ENCODE measurements around the gene MYH14.
A peak's percentile ranks its signal among the peaks of the same experiment; 100 is the strongest.

The MYH14 gene
- long read RNA-seq, donor 1, partial matches to known transcripts = 0 of 2 reads
- long read RNA-seq, donor 1, other reads (novel, unspliced or antisense) = 0 of 2 reads
- long read RNA-seq, donor 2, partial matches to known transcripts = 0 of 3 reads
- long read RNA-seq, donor 2, other reads (novel, unspliced or antisense) = 0 of 3 reads
- long read RNA-seq, donor 3, transcript MYH14-207 (1 exons, 2,225 nt) = major isoform, 6 of 6 reads
- long read RNA-seq, donor 3, partial matches to known transcripts = 0 of 6 reads
- long read RNA-seq, donor 3, other reads (novel, unspliced or antisense) = 0 of 6 reads
- long read RNA-seq, donor 4, partial matches to known transcripts = 0 of 3 reads
- long read RNA-seq, donor 4, other reads (novel, unspliced or antisense) = 0 of 3 reads
- long read RNA-seq, donor 5, partial matches to known transcripts = 0 of 3 reads
- long read RNA-seq, donor 5, other reads (novel, unspliced or antisense) = 0 of 3 reads
- long read RNA-seq, donor 6, transcript MYH14-207 (1 exons, 2,225 nt) = major isoform, 5 of 7 reads
- long read RNA-seq, donor 6, partial matches to known transcripts = 0 of 7 reads
- long read RNA-seq, donor 6, other reads (novel, unspliced or antisense) = 0 of 7 reads
- long read RNA-seq, donor 7, transcript MYH14-207 (1 exons, 2,225 nt) = major isoform, 12 of 13 reads
- long read RNA-seq, donor 7, partial matches to known transcripts = 0 of 13 reads
- long read RNA-seq, donor 7, other reads (novel, unspliced or antisense) = 0 of 13 reads
- long read RNA-seq, donor 8, partial matches to known transcripts = 0 of 2 reads
- long read RNA-seq, donor 8, other reads (novel, unspliced or antisense) = 0 of 2 reads

DNA sequence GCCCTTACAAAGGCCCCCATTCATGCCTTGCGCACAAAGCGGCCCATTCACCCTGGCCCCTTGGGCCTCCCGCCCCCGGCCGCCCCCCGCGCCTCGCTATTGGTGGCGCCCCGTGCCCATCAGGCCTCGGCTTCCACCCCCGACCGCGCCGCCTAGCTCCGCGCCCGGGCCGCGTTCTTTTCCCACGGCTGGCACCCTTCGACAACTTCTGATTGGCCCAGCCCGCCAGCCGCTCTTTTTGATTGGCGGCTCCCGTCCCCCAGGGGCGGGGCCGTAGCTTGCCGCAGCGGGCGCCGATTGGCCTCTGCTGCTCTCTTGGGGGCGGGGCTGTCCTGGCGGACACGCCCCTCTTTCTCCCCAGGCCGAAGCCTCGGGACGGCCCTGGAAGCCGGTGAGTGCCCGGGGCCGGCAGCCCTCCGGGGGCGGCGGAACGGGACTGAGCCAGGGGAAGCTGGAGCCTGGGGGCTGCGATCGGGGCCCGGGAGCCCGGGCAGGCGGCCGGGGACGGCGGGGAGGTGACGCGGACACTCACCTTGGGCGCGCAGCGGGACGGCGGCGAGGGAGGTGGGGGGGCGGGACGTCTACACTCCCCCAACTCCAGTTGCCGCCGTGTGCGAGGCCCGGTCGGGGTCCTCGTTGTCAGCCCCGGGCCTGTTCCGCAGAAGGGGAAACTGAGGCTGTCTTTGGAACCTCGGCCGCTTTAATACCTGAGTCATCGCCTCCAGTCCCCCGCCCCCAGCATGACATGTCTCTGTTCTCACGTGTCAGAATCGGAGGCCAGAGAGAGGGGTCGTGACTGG is at the start of gene MYH14:
Gene MYH14 (plus strand): TSS at position 342 of the 800 bp plus-strand sequence. CDS start 6,744 bp downstream, outside the sequence.
- peak; percentile 86 for DNase-seq

DNA sequence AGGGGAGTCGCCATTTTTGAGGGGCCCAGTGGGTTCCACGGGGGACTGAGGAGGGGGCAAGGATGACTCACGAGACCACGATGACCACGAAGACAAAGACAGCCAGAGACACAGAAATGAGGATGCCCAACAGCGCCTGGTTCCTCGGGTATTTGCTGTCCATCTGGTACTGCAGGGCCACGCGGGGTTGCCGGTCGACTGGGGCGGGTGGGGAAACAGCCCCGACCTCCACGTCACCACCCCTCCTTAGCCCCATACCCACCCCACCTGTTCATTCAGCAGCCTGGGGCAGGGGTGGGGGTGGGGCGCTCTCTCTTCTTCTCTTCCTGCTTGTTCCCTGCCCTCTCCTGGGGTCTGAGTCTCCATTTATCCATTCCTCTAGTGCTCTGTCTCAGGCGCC is 48.9 kb upstream of the MYH14 start:
- DNase-seq = no peak

- no peak for DNase-seq
Measured at GRCh38 chr19:50155520-50156109, 47.8 kb upstream of the MYH14 start.

DNA sequence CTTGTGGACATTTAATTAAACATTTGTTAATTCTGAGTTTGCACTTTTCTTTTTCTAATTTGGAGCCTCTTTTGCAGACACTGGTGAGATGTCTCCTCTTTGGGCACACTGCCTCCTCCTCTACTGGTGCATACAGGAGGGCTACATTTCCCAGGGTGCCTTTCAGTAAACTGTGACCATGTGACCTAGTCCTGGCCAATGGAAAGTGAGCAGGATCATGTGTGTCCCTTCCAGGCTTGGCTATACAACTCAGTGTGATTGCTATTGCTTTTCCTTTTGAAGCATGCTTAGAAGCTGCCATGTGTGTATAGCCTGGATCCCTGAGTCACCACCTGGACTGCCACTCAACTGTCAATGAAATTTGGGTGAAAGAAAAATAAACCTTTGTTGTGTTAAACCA is 44.8 kb upstream of the MYH14 start:
- DNase-seq = no peak

DNA sequence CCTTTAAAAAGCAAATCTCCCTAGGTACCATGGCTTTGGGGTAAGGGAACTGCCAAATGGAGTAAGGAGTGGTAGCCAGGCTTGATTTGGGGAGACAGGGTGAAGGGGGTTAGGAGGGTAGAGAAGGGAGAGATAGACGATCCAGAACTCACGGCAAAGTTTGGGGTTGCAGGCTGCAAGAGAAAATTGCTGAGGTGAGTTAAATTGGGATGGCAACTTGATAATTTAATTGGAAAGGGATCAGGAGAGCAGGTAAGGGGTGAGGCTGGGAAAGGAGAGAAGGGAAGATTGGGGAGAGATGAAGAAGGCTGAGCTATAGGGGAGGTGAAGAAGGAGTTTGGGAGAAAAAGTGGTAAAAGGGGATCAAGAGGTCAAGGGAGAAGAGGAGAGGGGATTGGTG is 44.3 kb upstream of the MYH14 start:
- no peak for DNase-seq

DNA sequence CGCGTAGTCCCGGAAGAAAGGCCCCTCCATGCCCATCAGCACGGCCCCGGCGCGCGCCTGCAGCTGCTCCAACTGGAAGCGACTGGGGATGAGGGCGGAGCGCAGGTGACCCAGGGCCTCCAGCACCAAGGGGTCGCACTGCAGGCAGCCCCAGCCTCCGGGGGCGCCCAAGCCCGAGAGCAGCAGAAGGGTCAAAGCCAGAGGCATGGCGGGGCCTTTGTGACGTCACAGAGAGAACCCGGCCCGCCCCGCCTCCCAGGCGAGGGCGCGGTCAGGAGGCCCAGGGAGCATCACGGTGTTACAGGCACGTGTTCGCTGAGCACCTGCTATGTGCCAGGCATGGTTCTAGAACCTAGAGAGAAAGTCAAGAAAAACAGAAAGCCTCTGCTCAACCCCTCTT is 40.4 kb upstream of the MYH14 start, which contains the start of gene IZUMO2:
Gene IZUMO2 (minus strand): TSS at position 294 of the 400 bp plus-strand sequence. CDS start 87 bp downstream, at position 207.
- no peak for DNase-seq

- DNase-seq = peak; percentile 42
Measured at GRCh38 chr19:50167314-50167721, 36.1 kb upstream of the MYH14 start.

- DNase-seq = no peak
Measured at GRCh38 chr19:50171752-50172151, 31.7 kb upstream of the MYH14 start.

GRCh38 chr19:50172726-50173125 is 30.7 kb upstream of the MYH14 start:
- DNase-seq = no peak

- no peak for DNase-seq
Measured at GRCh38 chr19:50173127-50173526, 30.3 kb upstream of the MYH14 start.

GRCh38 chr19:50174100-50174793 is 29.2 kb upstream of the MYH14 start:
- DNase-seq = no peak

GRCh38 chr19:50175924-50176323 is 27.5 kb upstream of the MYH14 start:
- DNase-seq = no peak

GRCh38 chr19:50176775-50177174 is 26.6 kb upstream of the MYH14 start:
- DNase-seq = no peak

DNA sequence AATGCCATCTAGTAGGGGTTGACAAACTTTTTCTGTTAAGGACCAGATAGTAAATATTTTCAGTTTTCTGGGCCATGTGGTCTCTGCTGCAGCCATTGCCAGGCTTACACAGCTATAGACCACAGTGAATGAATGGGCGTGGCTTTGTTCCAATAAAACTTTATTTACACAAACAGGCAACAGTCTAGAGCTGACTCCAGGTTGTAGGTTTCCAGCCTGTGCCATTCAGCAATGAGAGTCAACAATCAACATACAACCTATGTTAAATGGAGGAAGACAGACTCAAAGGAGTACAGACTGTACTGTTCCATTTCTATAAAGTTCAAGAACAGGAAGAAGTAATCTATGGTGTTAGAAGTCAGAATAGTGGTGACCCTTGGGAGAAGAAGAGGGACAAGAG is 25.1 kb upstream of the MYH14 start:
- no peak for DNase-seq

DNA sequence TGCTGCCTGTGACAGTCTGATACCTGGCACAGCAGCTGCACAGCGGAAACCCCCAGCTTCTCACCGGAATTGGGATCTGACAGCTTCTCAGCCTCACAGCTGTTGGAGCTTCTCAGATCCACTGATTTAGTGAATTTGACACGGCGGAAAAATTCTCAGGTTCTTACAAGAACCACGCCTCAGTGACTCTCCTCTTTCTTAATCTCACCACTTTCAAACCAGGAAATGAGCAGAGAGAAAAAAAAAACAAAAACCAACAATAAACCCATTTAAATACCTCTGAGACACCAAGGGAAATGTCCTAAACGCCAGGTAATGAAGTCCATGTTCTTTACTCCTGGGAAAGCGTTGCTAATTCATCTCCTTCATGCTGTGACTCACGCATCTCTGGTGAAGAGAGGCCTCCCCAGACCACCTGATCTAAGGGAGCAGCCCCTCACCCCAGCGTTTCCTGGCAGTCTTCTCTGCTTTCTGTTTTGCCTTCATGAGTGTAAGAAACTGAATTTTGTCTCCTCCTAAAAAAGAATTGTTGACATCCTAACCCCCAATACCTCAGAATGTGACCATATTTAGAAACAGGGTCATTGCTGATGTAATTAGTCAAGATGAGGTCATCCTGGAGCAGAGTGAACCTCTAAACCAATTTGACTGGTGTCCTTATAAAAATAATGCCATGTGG is 24.4 kb upstream of the MYH14 start:
- no peak for DNase-seq

DNA sequence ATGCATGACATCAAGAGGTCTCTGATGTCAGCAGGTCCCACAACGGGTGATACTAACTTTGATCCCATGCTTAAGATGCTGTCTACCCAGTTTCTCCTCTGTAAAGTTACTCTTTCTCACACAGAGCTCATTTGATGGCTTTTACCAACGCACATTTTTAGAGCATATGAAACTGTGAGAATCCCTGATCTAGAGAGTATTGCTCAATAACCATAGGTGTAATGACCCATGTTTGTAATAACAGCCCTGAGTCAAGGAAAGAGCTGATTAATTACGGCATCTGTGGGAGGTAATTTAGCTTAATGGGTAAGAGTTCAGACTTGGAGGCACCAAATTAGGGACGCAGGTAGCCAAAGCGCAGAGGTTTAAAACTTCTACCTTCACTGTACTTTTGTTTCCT is 22.3 kb upstream of the MYH14 start:
- DNase-seq = no peak

DNA sequence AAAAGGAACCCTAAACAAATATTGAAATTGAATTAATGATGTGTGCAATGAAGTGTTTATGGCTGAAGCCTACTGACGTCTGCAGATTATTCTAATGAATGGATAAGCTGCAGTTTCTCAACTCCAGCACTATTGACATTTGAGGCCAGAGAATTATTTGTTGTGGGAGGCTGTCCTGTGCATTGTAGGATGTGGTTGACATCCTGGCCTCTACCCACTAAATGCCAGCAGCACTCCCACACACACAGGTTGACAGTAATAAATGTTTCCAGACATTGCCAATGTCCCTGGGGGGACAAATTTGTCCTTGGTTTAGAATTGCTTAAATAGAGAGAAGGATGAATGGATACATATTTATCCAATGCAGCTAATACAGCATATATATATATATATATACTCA is 19.2 kb upstream of the MYH14 start:
- no peak for DNase-seq

- no peak for DNase-seq
Measured at GRCh38 chr19:50187937-50188336, 15.5 kb upstream of the MYH14 start.

DNA sequence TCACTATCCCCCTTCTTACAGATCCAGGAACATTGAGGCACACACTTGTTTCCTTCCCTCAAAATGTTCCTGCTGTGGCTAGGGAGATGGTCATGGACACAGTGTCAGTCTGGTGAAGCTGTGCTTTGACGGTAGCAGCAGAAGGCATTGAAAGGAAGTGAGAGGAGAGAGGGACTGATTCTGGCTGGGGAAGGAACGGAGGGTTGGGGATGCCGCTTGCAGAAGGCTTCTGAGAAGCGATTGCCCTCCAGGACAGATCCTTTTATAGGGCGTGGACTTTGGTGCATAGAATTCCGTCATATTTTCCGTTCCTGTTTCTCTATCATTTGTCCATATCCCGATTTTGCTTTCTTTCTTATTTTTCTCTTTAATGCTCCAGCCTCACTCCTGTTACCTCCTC is 14.1 kb upstream of the MYH14 start:
- DNase-seq = no peak

- DNase-seq = no peak
Measured at GRCh38 chr19:50190439-50190891, 13.0 kb upstream of the MYH14 start.

- peak; percentile 26 for DNase-seq
Measured at GRCh38 chr19:50191216-50191615, 12.2 kb upstream of the MYH14 start.

All from right kidney (tissue), 9 donors.